Ovary (tissue), 9 donors: ENCODE results near the gene TGM1. TPM values are rescaled to one million over a fixed set of nuclear protein-coding genes. Genes with fewer than 3 reads are reported as not detected.
A peak's percentile ranks its signal among the peaks of the same experiment; 100 is the strongest.

Experiments used
- DNase-seq, 5 donors: peaks; one replicate each; pipeline ENCODE4 v3.0.0-alpha.2; 2019 to 2020
- H3K27ac ChIP-seq, 2 donors: fragments of 200-600 bp; one replicate each; pipeline versions ENCODE4 v1.5.1 to v1.8.0; 2019 to 2022
- H3K27me3 ChIP-seq: fragments of 200-600 bp; one replicate; pipeline ENCODE4 v1.8.0; 2022
- H3K36me3 ChIP-seq: fragments of 200-600 bp; sonication (generic); one replicate; pipeline ENCODE4 v1.5.1; 2019
- H3K4me1 ChIP-seq: one replicate; pipeline ENCODE4 v1.8.1; 2013; ENCODE audit warnings: mild to moderate bottlenecking, moderate library complexity; ENCODE audit not compliant: insufficient read depth
- H3K4me3 ChIP-seq: fragments of 200-600 bp; sonication (generic); one replicate; pipeline ENCODE4 v1.5.1; 2017
- H3K9me3 ChIP-seq, 2 donors: fragments of 200-600 bp in 1 of 2; sonication (generic) in 1 of 2; one replicate each; pipeline versions ENCODE4 v1.5.1 to v1.8.1; 2013 to 2019; ENCODE audit warnings: mild to moderate bottlenecking in 1 of 2, moderate library complexity in 1 of 2
- EP300 ChIP-seq: sonication (generic); formaldehyde crosslinking; IDR thresholded peaks from one replicate; pipeline ENCODE4 v1.6.1; 2017; ENCODE audit warnings: antibody characterized with exemption
- POLR2A ChIP-seq: fragments of 450-650 bp; IDR thresholded peaks from one replicate; pipeline ENCODE4 v1.6.1; 2017; ENCODE audit warnings: antibody characterized with exemption, mild to moderate bottlenecking, moderate library complexity
- WGBS, 3 donors: extraction: QIAGEN DNeasy Blood & Tissue Kit in 1 of 3; methylation state at CpG; one replicate each; pipeline versions ENCODE4 v1.1.5 to v1.1.7; 2013 to 2017; 5-methylcytosine and 5-hydroxymethylcytosine counted together
- intact Hi-C, 4 donors: fragments of 100-400 bp; cut with DNase I; formaldehyde crosslinking; loops; one replicate each; pipeline versions ENCODE4 v1.11.0 to v1.15.1; 2022 to 2023
- polyA plus RNA-seq, 2 donors: library from polyadenylated mRNA; stranded (reverse); fragments of 200-250 nt in 1 of 2; fragments of 350-450 nt in 1 of 2; fragmentation: Illumina TruSeq in 1 of 2; extraction: RNeasy Lipid Tissue Mini Kit (QIAGEN cat#74804) in 1 of 2; gene quantifications; one replicate each; pipeline ENCODE4 v1.2.3, GENCODE V29; 2013 to 2014
- total RNA-seq, 7 donors: library from RNA; depleted of rRNA in 2 of 7; stranded (reverse); fragments of >200 nt in 2 of 7; fragmentation: NEBNext Ultra II Directional in 3 of 7; extraction: Animal tissue kit (Norgen Biotek cat#: 25700) in 3 of 7; gene quantifications; one replicate each; pipeline versions ENCODE4 v1.1.0 to v1.2.4, GENCODE V29; 2016 to 2023
- TF ChIP-seq, protein P1 (sequence below), 3 donors: fragments of 450-650 bp in 2 of 3; fragments of 200-600 bp in 1 of 3; IDR thresholded peaks; one replicate each; pipeline versions ENCODE4 v1.5.1 to v1.8.0; 2016 to 2022; ENCODE audit warnings: antibody characterized with exemption in 3 of 3, mild to moderate bottlenecking in 1 of 3
- donor health status: DM: no; HTN: no; CAD: no; lungs with moderate emphysema.
- donor health status: DM: no; HTN: no; CAD: no.
- donor health status: Bipolar disorder and iron deficiency.
- donor health status: DM: yes; HTN: yes; CAD: no.
- donor health status: DM: no; HTN: no; CAD: no.
- donor health status: DM: yes; HTN: yes; CAD: no.

The TGM1 gene
- total and polyA plus RNA-seq, 9 donors, result 1.1 to 152 (median 4.2) TPM

DNA sequence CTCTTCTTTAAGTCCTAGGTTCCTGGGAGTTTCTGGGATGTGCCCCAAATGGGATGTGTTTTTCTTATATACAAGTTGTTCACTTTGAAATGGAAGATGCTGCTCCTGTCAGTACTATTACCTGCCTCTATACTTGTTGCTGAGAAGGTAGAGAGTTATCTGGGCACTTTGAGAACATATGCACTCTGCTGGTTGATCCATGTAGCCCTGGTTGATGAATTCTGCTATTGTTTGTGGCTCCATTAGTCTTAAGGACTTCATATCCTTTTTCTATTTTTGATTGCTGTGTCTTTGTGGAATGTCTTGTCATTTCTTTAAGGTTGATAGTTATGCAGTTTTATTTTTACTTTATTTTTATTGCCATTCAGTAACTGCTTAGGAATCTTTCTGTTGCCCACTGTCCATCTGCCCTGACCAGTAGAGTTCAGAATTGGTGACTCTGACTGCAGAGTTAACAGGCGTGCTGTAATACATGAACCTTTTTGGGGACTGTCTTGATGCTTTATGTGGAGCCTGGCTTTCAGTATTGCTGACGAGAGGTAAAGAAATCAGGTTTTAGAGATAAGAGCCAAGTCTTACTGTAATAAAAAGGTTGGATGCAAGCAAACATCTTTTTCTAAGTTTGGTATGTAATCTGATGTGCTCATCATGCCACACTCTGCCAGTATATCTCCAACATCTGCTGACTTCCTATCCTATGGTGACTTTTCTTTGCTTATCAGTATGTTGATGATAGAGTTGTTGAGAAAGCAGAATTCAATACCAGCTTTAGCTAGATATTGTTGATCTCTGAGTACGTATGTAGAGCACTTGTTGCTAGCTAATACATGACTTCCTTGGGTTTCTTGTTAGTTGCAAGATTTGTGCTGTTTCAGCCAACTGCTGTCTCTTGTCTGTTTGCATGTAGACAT, 28.6 kb downstream of the TGM1 start:
- Histone ChIP-seq H3K4me3 (no peak overlapping the region), H3K27me3 (no peaks in the 10 kb centered on the region), H3K27ac (no peak overlapping the region), H3K36me3 (no peaks in the 10 kb centered on the region), H3K4me1 (peaks cover 8% of the 10 kb centered on the region), H3K9me3 (no peaks in the 10 kb centered on the region)
- WGBS, 3 donors, result 86 to 90% (median 86%) methylated on average over 3 of the region's 3 CpGs
- intact Hi-C loops, result loop anchor here in 1 of 4 donors (5.0 kb wide), 1 partner anchor 208 kb away; the partner anchor contains the start of gene SDR39U1
- TF ChIP-seq EP300 (no peak), POLR2A (no peak)
- TF ChIP-seq, protein P1, sequence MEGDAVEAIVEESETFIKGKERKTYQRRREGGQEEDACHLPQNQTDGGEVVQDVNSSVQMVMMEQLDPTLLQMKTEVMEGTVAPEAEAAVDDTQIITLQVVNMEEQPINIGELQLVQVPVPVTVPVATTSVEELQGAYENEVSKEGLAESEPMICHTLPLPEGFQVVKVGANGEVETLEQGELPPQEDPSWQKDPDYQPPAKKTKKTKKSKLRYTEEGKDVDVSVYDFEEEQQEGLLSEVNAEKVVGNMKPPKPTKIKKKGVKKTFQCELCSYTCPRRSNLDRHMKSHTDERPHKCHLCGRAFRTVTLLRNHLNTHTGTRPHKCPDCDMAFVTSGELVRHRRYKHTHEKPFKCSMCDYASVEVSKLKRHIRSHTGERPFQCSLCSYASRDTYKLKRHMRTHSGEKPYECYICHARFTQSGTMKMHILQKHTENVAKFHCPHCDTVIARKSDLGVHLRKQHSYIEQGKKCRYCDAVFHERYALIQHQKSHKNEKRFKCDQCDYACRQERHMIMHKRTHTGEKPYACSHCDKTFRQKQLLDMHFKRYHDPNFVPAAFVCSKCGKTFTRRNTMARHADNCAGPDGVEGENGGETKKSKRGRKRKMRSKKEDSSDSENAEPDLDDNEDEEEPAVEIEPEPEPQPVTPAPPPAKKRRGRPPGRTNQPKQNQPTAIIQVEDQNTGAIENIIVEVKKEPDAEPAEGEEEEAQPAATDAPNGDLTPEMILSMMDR (IDR thresholded peaks at IDR 0.05), result no peak
- DNase-seq, result no peak

- 61 to 76% (median 70%) methylated on average over 2 of the region's 2 CpGs for WGBS, 3 donors
These were observed 29.5 kb downstream of the TGM1 start for GRCh38 chr14:24233538-24233866.

DNA sequence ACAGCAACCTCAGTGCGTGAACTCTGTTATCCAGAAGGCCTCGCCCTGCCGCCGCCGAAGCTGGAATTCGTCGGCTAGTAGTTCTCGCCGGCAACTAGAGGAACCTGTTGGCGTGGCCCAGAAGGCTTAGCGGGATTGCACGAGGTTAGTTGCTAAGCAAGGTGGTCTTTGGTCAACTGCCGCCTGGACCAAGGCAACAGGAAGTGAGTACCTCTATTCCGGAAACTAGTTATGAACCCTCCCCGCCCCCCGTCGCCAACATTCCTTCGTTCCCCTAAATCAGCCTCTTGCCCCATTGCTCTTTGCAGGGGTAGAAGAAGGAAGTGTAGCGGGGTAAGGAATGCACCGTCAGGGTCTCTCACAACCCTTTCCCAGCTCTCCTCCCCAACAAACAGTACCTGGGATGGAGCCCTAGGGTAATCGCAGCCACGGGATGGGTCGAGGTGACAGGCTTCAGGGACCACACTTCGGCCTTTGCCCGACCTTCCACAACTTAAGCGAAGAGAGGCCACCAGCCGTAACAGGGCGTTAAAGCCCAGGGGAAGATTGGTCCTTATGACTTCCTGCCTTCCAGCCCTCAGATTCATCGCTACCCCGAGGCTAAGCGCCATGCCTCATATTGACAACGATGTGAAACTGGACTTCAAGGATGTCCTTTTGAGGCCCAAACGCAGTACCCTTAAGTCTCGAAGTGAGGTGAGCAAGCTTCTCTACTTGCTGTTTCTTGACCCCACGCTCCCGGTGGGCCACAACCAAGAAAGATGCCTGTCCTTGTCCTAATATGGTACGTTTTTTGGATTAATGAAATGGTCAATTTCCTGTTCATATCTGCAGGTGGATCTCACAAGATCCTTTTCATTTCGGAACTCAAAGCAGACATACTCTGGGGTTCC, 30.1 kb downstream of the TGM1 start, which contains the start of gene GMPR2:
Gene GMPR2, plus strand, starts transcription at position 285 of the 893 bp plus-strand sequence. Its CDS starts 325 bp downstream, at position 610.
- Histone ChIP-seq H3K9me3 (no peaks in the 10 kb centered on the region), H3K27me3 (no peaks in the 10 kb centered on the region), H3K36me3 (no peaks in the 10 kb centered on the region), H3K27ac (peak within 1 kb of the TSS; percentile 74 to 79), H3K4me1 (peaks cover 8% of the 10 kb centered on the region), H3K4me3 (peak within 1 kb of the TSS; percentile 84)
- TF ChIP-seq POLR2A, result peak; percentile 38
- TF ChIP-seq, protein P1 (IDR thresholded peaks at IDR 0.05), result no peak
- no peak for DNase-seq
- intact Hi-C loops, result loop anchor here in 1 of 4 donors (5.0 kb wide), 1 partner anchor 209 kb away; the partner anchor contains the start of gene SDR39U1
- 3 to 6% (median 3%) methylated on average over 38 of the region's 38 CpGs for WGBS, 3 donors

More at GRCh38 chr14:24233538-24233866, 29.5 kb downstream of the TGM1 start:
- H3K4me3 ChIP-seq, result peak overlapping the region; percentile 84
- H3K36me3 ChIP-seq, result no peaks in the 10 kb centered on the region
- no peaks in the 10 kb centered on the region for H3K9me3 ChIP-seq
- TF ChIP-seq EP300 (no peak), POLR2A (no peak)
- TF ChIP-seq, protein P1 (IDR thresholded peaks at IDR 0.05), result no peak
- peak overlapping the region in 1 of 2 donors; percentile 74 for H3K27ac ChIP-seq
- intact Hi-C loops, result loop anchor here in 1 of 4 donors (5.0 kb wide), 1 partner anchor 209 kb away; the partner anchor contains the start of gene SDR39U1
- no peak for DNase-seq
- peaks cover 8% of the 10 kb centered on the region for H3K4me1 ChIP-seq
- no peaks in the 10 kb centered on the region for H3K27me3 ChIP-seq

DNA sequence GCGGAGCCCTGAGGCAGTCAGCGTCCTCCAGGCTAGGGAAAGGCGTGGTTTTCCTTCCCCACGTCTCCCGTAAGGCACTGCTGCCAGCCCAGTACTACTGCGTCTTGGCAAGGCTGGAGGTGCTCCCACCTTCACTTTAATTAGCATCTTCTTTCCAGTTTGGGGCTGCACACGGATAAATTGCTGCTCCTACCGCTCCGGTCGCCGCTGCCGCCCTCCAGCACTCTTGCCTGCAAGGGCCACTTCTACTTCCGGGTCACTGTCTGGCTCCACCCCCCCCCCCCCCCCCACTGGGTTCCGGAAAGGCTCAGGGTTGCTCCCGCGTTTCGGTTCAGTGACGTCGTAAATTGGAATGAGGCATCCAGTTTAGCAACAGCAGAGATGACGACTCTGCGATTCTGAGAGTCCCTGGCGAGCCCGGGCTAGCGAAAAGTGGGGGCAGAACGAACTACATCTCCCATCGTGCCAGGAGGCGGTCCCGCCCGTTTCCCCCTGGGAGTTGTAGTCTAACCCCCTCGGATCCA, 30.8 kb downstream of the TGM1 start, which contains the start of gene NEDD8:
Gene NEDD8, minus strand, starts transcription at position 247 of the 524 bp plus-strand sequence. Its CDS starts 100 bp downstream, at position 147.
- Histone ChIP-seq H3K27ac (peak within 1 kb of the TSS; percentile 74 to 79), H3K4me3 (peak within 1 kb of the TSS; percentile 84), H3K9me3 (no peaks in the 10 kb centered on the region), H3K4me1 (peaks cover 8% of the 10 kb centered on the region), H3K27me3 (no peaks in the 10 kb centered on the region), H3K36me3 (no peaks in the 10 kb centered on the region)
- TF ChIP-seq POLR2A (peak; percentile 45), EP300 (peak; percentile 21)
- TF ChIP-seq, protein P1 (IDR thresholded peaks at IDR 0.05), result no peak
- DNase-seq, result peak; percentile 90 to 95 (median 92)
- WGBS, 3 donors, result 0 to 2% (median 0%) methylated on average over 30 of the region's 30 CpGs
- intact Hi-C loops, result loop anchor here in 1 of 4 donors (5.0 kb wide), 1 partner anchor 210 kb away; the partner anchor contains the start of gene SDR39U1
